ENCODE data around the gene CUBN.

- TF ChIP-seq CTCF (conservative IDR thresholded peaks at IDR 0.05) (no peak), EZH2 (IDR thresholded peaks at IDR 0.05; ENCODE audit: low read depth) (no peak)
Observed at GRCh38 chr10:16884497-16884896, 245.1 kb downstream of the CUBN start.
